Mucosa of descending colon (tissue), 3 donors: ENCODE measurements around the gene SLC6A12. TPM values are rescaled to one million over a fixed set of nuclear protein-coding genes. Genes with fewer than 3 reads are reported as not detected.

Experiments
- ATAC-seq: fragments of 200-7000 bp; cut with Tn5 transposase; one replicate; pipeline ENCODE4 v1.9.1; 2020; ENCODE audit warnings: mild to moderate bottlenecking, moderate library complexity
- DNase-seq, 3 donors: peaks; one replicate each; pipeline ENCODE4 v3.0.0-alpha.2; 2020
- H3K36me3 ChIP-seq: fragments of 200-600 bp; one replicate; pipeline ENCODE4 v1.8.0; 2021; ENCODE audit warnings: low read depth, mild to moderate bottlenecking
- H3K4me1 ChIP-seq: fragments of 200-600 bp; one replicate; pipeline ENCODE4 v1.8.0; 2021; ENCODE audit warnings: low read depth, mild to moderate bottlenecking
- H3K4me3 ChIP-seq: fragments of 200-600 bp; one replicate; pipeline ENCODE4 v1.8.0; 2021; ENCODE audit warnings: mild to moderate bottlenecking
- H3K9me3 ChIP-seq: fragments of 200-600 bp; one replicate; pipeline ENCODE4 v1.8.0; 2021; ENCODE audit warnings: mild to moderate bottlenecking
- intact Hi-C, 2 donors: fragments of 100-400 bp; cut with DNase I in 1 of 2; cut with micrococcal nuclease in 1 of 2; formaldehyde crosslinking; loops; one replicate each; pipeline versions ENCODE4 v1.11.0 to v1.11.1; 2022; cut with DNase I, micrococcal nuclease
- total RNA-seq, 3 donors: library from RNA; stranded (reverse); fragmentation: NEBNext Ultra II Directional in 2 of 3; extraction: Animal tissue kit (Norgen Biotek cat#: 25700) in 2 of 3; gene quantifications; one replicate each; pipeline versions ENCODE4 v1.2.1 to v1.2.4, GENCODE V29; 2021 to 2023
- TF ChIP-seq, protein P1 (sequence below): fragments of 200-600 bp; IDR thresholded peaks from one replicate; pipeline ENCODE4 v1.8.0; 2022; ENCODE audit warnings: antibody characterized with exemption, mild to moderate bottlenecking
- donor health status: DM: no; HTN: no; CAD: no; lungs with moderate emphysema.
- donor health status: DM: no; HTN: no; CAD: no.
- donor health status: DM: no; HTN: yes; CAD: no.

The SLC6A12 gene
- total RNA-seq, 3 donors from 2014 or later: 1.3 to 5.1 TPM; not detected in 1

DNA sequence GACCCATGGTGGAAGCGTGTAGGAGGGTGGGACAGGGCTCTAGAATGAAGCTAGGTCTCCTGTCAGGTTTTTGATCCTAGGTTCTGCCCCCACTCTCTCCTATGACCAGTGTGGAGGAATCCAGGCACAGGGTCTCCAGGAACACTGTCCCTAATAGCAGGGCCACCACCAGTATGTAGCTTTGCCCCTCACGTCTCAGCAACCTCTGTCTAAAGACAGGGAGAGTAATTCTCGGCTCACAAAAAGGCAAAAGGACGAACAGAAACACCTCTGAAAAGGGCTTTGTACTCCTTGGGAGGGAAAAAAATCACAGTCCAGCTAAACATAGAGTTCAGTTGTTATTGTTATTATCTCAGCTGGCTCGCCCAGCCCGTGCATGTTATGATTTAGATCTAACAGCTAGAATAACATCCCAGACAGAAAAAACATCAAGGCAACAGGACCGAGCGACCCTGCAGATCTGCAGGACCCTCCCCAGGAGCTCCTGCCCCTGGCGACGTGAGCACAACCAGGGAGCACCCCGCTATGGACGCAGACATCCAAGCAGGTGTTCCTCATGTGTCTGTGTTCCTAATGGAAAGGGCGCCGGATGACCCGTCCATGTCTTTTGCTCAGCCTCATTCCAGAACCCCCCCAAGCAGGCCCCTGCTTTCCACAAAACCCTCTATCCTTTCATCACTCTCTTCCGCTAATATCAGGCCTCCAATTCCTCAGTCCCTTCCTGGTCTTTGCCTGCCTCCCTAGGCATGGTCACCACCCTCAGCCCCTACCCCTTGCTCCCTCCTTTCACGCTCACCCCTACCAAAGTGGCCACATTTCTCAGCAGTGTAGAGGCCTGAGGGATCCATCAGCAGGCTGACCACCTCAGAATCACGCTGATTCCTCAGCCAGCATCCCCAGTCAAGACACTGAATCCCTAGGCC, 14.2 kb upstream of the SLC6A12 start:
- intact Hi-C loops: no loop called here
- TF ChIP-seq, protein P1, sequence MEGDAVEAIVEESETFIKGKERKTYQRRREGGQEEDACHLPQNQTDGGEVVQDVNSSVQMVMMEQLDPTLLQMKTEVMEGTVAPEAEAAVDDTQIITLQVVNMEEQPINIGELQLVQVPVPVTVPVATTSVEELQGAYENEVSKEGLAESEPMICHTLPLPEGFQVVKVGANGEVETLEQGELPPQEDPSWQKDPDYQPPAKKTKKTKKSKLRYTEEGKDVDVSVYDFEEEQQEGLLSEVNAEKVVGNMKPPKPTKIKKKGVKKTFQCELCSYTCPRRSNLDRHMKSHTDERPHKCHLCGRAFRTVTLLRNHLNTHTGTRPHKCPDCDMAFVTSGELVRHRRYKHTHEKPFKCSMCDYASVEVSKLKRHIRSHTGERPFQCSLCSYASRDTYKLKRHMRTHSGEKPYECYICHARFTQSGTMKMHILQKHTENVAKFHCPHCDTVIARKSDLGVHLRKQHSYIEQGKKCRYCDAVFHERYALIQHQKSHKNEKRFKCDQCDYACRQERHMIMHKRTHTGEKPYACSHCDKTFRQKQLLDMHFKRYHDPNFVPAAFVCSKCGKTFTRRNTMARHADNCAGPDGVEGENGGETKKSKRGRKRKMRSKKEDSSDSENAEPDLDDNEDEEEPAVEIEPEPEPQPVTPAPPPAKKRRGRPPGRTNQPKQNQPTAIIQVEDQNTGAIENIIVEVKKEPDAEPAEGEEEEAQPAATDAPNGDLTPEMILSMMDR: no peak
- ATAC-seq: no peak
- no peaks in the 10 kb centered on the region for H3K36me3 ChIP-seq
- no peaks in the 10 kb centered on the region for H3K9me3 ChIP-seq
- no peaks in the 10 kb centered on the region for H3K4me1 ChIP-seq
- H3K4me3 ChIP-seq: no peak overlapping the region
- no peak for DNase-seq

DNA sequence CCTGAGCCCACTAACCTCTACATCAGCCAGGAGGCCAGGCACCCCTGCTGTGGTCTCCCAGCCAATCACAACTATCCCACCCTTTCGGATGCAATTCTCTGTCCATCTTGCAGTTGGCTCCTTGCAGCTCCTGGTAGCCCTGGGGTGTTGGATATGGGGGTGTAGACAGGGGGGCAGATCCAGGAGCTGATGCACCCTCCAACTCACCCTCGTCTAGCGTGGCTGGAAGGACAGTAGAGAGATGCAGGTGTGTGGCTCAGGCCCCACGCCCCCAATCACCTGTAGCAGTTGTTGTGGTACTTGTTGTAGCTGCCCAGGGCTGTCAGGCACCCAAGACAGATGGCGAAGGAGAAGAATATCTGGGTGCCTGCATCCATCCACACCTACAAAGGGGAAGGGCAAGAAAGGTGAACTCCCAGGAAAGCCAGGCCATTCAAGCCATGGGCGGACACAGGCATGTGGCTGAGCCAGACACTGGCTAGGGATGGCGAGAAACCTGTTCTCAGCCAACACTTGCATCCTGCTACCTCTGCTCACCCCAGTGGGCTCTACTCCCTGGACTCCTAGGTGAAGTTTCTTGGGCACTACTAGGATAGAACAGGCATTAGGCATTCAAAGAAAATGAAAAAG, 13.4 kb upstream of the SLC6A12 start:
- H3K36me3 ChIP-seq: no peaks in the 10 kb centered on the region
- no peak for ATAC-seq
- H3K4me1 ChIP-seq: no peaks in the 10 kb centered on the region
- DNase-seq: no peak
- TF ChIP-seq, protein P1: no peak
- no peaks in the 10 kb centered on the region for H3K9me3 ChIP-seq
- intact Hi-C loops: no loop called here
- H3K4me3 ChIP-seq: no peak overlapping the region

- Histone ChIP-seq H3K9me3 (no peaks in the 10 kb centered on the region), H3K4me1 (no peaks in the 10 kb centered on the region), H3K4me3 (no peak overlapping the region), H3K36me3 (no peaks in the 10 kb centered on the region)
- intact Hi-C loops: no loop called here
- no peak for DNase-seq
- ATAC-seq: no peak
- TF ChIP-seq, protein P1: no peak
These were observed 12.4 kb upstream of the SLC6A12 start for GRCh38 chr12:226401-226800.

DNA sequence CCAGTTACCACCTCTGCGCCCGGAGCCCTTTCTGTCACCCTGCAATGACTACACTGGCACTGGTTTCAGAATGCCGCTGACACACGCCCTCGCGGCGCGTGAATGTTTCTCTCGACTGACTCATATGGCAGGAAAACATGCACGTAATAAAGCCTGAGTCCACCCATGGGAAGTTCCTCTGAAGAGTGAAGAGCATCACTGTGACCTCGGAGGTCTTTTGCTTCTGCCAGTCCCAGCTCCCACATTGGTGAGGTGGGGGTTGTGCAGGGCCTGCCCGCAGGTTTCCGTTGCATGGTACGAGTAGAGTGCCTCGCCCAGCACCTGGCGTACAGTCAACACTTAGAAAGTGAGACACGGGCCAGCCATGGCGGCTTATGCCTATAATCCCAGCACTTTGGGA, 11.1 kb upstream of the SLC6A12 start:
- H3K9me3 ChIP-seq: no peaks in the 10 kb centered on the region
- TF ChIP-seq, protein P1: no peak
- no peak for DNase-seq
- H3K4me3 ChIP-seq: no peak overlapping the region
- intact Hi-C loops: no loop called here
- H3K4me1 ChIP-seq: no peaks in the 10 kb centered on the region
- H3K36me3 ChIP-seq: no peaks in the 10 kb centered on the region
- ATAC-seq: no peak

GRCh38 chr12:224330-224729, 10.4 kb upstream of the SLC6A12 start:
- Histone ChIP-seq H3K9me3 (no peaks in the 10 kb centered on the region), H3K36me3 (no peaks in the 10 kb centered on the region), H3K4me1 (no peaks in the 10 kb centered on the region), H3K4me3 (no peak overlapping the region)
- no peak for ATAC-seq
- no peak for DNase-seq
- TF ChIP-seq, protein P1: no peak
- intact Hi-C loops: no loop called here
